Stimulated activated naive CD8-positive, alpha-beta T cell treated with anti-CD3 and anti-CD28 coated beads, Interleukin-15, Interleukin-2, amounts not matched to agents 100 U/mL and 50 U/mL, for 24 hours (primary cell): Measurements from ENCODE around the gene FLYWCH1.

Experiments
- ATAC-seq: fragments of 150-1000 bp; cut with Tn5 transposase; one replicate; pipeline ENCODE4 v1.10.0; 2021
- DNase-seq: peaks from one replicate; pipeline ENCODE4 v3.0.0; 2021

FLYWCH1 gene

GRCh38 chr16:2953706-2954627 lies 42.2 kb downstream of the FLYWCH1 start:
- DNase-seq (no peak), ATAC-seq (no peak)

DNA sequence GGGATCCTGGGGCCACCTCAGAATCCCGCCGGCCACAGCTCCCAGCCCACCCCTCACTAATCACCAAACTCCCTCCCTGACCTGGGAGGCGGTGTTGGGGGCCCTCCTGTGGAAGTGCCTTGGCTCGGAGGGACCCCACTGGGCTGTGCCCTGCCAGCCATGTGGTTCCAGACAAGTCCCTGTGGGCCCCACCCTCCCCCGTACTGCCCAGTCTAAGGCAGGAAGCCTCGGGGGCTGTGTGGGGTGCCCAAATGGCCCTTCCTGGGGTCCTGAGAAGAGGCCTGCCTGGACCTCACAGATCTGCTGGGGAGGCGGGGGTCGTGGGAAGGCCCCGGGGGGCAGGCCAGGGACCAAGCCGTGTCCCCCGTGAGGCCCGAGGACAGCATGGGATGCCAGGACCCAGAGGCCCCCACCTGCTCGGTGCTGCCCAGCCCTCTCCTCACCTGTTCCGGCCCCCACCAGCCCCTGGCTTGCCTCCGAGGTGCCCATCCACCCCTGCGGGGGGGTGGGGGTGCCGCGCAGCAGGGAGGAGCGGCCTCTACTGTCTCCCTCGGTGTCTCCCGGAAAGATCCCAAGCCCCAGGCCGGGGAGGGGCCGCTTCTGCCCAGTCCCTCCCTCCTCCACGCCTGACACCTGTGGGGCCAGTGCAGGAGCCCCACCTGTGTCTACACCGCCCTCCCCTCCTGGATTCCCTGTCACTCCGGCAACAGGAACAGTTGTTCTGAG lies 43.1 kb downstream of the FLYWCH1 start:
- no peak for DNase-seq
- no peak for ATAC-seq

DNA sequence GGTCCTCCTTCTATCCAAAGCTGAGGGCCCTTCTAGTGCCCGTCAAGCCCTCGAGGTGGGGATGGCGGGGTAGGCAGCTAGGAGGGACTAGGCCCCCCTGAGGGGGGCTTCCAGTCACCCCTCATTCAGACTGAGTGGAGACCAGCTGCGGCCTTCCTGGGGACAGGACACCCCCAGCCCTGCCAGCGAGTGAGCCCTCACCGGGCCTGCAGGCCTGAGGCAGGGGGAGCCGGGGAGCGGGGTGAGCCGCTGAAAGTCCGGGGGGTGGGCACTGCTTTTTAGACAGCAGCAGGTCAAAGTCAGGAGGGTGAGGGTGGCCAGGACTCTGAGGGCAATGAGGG lies 43.7 kb downstream of the FLYWCH1 start:
- ATAC-seq (no peak), DNase-seq (no peak)

- ATAC-seq (no peak), DNase-seq (no peak)
Measured at GRCh38 chr16:2955779-2956578, 44.2 kb downstream of the FLYWCH1 start.

- ATAC-seq, result no peak
- DNase-seq, result no peak
Measured at GRCh38 chr16:2956579-2956956, 44.8 kb downstream of the FLYWCH1 start.

DNA sequence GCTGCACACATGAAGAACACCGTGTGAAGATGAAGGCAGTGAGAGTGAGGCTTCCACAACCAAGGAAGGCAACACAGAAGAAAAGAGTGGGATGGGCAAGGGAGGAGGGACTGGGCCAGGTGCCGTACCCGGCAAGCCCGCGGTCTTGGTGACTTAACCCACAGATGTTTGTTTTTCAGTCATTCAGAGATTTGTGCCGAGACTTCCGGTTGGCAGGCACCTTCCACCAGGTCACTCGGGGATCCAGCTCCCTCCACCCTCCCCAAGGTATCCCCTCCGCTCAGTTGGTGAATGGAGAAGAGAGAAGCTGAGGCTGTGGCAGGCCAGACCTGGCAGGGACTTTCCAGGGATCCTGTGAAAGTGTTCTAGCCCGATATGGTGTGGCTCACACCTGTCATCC lies 47.5 kb downstream of the FLYWCH1 start:
- ATAC-seq, result no peak
- DNase-seq, result no peak

- no peak for ATAC-seq
- DNase-seq, result no peak
Measured at GRCh38 chr16:2960183-2961010, 48.7 kb downstream of the FLYWCH1 start.

GRCh38 chr16:2962334-2963073 lies 50.8 kb downstream of the FLYWCH1 start:
- no peak for DNase-seq
- no peak for ATAC-seq

DNA sequence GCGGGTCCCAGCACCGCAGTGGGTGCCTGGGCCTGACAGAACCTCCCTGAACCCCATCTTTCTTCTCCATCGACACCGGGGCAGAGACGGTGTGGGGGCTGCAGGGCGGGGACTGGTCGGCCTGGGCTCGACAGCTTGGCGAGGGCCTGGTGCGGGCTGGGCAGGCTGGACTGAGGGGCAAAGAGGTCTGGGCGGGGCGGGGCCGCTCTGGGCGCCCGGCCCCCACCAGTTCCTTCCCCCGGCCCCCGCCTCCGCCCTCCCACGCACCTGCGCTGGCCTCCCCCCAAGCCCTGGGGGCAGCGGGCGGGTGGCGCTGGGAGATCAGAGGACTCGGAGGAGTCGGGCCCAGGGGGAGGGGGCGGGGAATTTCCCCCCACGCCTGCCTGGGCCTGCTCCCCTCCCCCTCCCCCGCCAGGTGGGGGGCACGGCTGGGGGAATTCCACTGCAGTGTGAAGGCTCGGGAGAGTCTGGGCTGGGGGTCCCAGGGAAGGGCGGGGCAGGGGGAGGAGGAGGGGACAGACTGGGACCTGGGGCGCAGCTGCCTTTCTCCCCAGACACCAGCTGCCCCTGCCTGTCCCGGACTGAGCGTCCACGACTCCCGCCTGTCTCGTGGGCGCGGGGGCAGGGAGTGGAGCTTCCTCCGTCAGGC lies 51.5 kb downstream of the FLYWCH1 start:
- no peak for DNase-seq

DNA sequence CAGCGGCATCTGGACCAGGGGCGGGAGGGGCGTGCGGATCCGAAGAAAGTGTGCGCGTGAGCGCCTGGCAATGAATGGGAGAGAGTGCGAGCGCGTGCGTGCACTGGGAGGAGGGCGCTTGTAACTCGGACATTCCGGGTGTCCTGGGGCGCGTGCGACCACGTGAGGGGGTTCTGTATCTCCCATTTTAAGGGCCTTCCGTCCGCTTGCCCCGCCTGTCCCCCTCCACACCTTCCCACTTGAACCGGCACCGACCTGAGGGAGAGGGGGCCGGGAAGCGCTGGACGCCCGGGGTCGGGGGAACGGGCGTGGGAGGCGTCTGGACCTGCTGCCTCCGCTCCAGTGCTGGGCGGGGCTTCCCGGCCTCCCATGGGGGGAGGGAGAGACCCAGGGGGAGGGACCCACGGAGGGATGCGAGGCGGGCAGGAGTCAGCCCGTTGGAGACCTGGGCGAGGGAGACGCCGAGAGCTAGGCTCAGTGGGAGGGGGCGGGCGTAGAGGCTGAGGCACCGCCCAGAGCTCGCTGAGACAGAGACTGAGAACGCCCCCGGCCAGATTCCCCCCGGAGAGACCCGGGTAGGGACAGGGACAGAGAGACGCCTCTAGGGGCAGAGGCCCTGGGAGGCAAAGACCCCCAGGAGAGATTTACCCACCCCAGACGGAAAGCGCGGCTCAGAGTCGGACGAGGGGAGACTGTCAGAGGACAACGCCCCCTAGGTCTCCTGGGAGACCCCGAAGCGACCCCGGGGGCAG lies 52.2 kb downstream of the FLYWCH1 start, which contains the start of gene KREMEN2:
Gene KREMEN2 (plus strand): TSS at position 553 of the 752 bp plus-strand sequence. CDS start 246 bp downstream, outside the sequence.
- ATAC-seq (peak; percentile 11), DNase-seq (peak; percentile 56)

More for the DNA sequence above, 51.5 kb downstream of the FLYWCH1 start:
- ATAC-seq, result no peak

DNA sequence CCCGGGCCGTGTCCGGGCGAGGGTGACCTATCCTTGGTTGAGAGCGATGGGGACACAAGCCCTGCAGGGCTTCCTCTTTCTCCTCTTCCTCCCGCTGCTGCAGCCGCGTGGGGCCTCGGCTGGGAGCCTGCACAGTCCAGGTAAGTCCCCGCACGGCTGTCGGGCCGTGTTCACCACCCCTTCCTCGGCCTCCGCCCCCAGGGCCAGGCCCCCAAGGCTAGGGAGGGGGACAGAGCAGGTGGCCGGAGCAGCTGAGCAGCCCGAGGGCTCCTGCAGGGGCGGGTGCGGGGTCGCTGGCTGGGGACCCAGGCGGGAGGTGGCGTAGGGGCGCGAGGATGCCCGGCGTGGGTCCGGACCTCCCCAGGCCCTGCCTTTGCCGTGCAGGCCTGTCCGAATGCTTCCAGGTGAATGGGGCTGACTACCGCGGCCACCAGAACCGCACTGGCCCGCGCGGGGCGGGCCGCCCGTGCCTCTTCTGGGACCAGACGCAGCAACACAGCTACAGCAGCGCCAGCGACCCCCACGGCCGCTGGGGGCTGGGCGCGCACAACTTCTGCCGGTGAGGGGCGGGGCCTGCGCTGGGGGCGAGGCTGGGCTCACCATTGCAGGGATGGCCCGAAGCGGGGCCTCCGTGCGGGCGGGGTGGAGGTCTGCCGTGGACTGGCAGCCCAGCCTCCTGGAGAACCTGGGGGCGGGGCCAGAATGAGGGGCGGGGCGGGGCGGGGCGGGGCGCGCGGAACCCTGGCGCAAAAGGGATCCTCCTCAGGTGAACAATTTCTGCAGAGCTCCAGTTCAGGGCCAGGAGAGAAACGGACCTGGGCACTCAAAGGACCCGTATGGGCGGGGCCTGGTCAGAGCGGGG lies 53.0 kb downstream of the FLYWCH1 start:
- ATAC-seq (peak; percentile 29), DNase-seq (peak; percentile 76)

DNA sequence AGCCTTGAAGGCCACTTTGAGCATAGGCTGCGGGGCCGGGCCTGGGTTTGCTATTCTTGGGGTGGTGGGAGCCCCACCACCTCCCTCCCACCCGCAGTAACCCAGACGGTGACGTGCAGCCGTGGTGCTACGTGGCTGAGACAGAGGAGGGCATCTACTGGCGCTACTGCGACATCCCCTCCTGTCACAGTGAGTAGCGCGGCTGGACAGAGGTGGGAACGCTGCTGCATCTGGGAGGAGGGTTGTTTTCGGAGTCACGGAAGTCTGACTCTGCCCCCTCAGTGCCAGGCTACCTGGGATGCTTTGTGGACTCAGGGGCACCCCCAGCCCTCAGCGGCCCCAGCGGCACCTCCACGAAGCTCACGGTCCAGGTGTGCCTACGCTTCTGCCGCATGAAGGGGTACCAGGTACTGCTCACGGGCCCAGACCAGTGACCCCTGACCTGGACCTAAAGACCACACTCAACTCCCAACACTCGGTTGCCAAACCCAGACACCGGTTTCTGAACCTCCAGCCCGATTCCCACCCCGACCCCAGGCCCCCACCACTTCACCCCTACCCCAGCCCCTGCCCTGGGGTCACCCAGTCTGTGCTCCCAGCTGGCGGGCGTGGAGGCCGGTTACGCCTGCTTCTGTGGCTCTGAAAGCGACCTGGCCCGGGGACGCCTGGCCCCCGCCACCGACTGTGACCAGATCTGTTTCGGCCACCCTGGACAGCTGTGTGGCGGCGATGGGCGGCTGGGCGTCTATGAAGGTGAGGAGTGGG lies 54.5 kb downstream of the FLYWCH1 start:
- DNase-seq (no peak), ATAC-seq (no peak)

DNA sequence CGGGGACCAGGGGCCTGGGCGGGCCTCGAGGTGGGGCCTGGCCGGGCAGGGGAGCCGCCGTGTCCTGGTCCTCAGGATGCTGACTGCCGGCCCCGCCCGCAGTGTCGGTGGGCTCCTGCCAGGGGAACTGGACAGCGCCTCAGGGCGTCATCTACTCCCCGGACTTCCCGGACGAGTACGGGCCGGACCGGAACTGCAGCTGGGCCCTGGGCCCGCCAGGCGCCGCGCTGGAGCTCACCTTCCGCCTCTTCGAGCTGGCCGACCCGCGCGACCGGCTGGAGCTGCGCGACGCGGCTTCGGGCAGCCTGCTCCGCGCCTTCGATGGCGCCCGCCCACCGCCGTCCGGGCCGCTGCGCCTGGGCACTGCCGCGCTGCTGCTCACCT lies 55.1 kb downstream of the FLYWCH1 start:
- ATAC-seq (no peak), DNase-seq (no peak)

- no peak for ATAC-seq
Measured at GRCh38 chr16:2967211-2967631, 55.5 kb downstream of the FLYWCH1 start.

DNA sequence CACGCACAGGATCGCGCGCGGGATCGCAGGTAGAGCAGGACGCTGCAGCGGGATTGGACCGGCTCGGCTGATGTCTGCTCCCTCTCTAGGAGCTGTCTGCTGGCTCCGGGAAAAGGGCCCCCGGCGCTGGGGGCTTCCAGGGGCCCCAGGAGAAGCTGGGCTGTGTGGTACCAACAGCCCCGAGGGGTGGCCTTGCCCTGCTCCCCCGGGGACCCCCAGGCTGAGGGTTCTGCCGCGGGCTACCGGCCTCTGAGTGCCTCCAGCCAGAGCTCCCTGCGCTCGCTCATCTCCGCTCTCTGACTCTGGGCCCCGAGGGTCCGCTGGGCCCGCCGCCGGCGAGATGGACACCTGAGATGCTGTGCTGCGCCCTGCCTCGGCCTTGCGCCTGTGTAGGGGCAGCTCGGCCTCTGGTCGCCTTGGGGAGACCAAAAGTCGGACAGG lies 56.0 kb downstream of the FLYWCH1 start:
- DNase-seq (no peak), ATAC-seq (no peak)

More at GRCh38 chr16:2967211-2967631, 55.5 kb downstream of the FLYWCH1 start:
- DNase-seq, result no peak

DNA sequence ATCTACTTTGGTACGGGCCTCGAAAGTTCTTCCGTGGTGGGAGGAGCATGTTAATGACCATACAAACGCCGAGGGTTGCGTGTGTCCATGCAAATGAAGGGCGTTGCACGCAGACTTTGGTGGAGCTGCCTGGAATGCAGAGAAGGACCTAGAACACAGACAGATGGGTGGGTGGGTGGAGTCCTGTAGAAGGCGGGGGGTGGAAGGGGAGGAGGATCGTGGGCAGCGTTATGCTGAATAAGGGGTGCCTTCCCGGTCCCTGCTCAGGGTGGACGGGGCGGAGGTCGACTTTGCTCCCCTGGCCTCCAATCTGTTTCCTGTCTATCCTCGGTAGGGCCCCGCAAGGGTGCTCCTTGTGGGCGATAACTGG lies 56.6 kb downstream of the FLYWCH1 start:
- no peak for ATAC-seq
- no peak for DNase-seq

DNA sequence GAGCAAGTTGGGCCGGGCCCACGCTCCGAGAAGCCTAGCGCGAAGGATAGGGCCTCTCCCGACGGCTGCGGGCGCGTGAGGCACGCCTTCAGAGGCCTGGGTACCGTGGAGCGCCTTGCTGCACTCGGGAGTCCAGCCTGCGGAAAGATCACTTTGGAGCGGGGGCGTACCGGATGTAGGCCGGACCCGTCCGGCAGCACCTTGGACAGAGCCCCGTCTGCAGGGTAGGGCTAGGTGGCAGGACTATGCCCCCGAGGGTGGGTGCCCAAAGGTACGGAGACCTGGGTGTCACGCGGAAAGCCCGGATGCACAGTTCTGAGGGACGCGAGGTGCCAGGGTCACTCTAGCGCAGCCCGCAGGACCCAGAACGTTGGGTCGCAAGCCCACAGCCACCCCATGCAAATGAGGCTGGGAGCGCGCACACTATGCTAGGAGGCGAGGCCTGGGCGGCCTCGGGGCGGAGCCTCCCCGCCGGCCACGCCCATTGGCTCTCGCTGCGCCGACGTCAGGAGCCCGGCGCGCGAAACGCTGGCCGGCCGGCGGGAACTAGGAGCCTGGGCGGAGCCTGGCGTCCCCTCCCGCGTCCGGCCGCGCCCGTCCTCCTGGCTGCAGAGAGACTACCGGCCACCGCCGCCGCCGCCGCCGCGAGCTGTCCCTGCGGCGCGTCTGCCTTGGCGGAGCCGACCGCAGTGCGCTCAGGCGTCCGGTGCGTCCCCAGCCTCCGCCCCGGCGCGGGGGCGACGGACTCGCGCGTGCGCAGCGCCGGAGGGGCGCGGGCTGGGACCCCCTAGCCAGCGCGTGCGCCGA lies 57.2 kb downstream of the FLYWCH1 start, which contains the start of gene PAQR4:
Gene PAQR4 (plus strand): TSS at position 611 of the 807 bp plus-strand sequence. CDS start 327 bp downstream, outside the sequence.
- DNase-seq (peak; percentile 89), ATAC-seq (peak; percentile 77)
